Retinal pigment epithelial cell (primary cell): ENCODE results near the gene CTSO.

Source experiments
- DNase-seq: peaks from one replicate; pipeline ENCODE4 v3.0.0-alpha.2; 2010; ENCODE audit warnings: low read depth
- H3K4me3 ChIP-seq: 2 replicates; pipeline ENCODE4 v1.5.1; 2011; ENCODE audit warnings: mild to moderate bottlenecking, low read length, control low read depth, moderate library complexity
- TF ChIP-seq, protein P1 (sequence below): conservative IDR thresholded peaks from 2 replicates; pipeline ENCODE4 v1.5.1; 2011; ENCODE audit warnings: low read depth, low read length, control low read depth, inconsistent platforms

CTSO gene

GRCh38 chr4:155908187-155909139, 45.2 kb downstream of the CTSO start:
- H3K4me3 ChIP-seq: no peak overlapping the region
- no peak for DNase-seq
- TF ChIP-seq, protein P1, sequence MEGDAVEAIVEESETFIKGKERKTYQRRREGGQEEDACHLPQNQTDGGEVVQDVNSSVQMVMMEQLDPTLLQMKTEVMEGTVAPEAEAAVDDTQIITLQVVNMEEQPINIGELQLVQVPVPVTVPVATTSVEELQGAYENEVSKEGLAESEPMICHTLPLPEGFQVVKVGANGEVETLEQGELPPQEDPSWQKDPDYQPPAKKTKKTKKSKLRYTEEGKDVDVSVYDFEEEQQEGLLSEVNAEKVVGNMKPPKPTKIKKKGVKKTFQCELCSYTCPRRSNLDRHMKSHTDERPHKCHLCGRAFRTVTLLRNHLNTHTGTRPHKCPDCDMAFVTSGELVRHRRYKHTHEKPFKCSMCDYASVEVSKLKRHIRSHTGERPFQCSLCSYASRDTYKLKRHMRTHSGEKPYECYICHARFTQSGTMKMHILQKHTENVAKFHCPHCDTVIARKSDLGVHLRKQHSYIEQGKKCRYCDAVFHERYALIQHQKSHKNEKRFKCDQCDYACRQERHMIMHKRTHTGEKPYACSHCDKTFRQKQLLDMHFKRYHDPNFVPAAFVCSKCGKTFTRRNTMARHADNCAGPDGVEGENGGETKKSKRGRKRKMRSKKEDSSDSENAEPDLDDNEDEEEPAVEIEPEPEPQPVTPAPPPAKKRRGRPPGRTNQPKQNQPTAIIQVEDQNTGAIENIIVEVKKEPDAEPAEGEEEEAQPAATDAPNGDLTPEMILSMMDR: no peak

- DNase-seq: no peak
- TF ChIP-seq, protein P1: no peak
- no peak overlapping the region for H3K4me3 ChIP-seq
Observed at GRCh38 chr4:155907556-155907955, 46.1 kb downstream of the CTSO start.

DNA sequence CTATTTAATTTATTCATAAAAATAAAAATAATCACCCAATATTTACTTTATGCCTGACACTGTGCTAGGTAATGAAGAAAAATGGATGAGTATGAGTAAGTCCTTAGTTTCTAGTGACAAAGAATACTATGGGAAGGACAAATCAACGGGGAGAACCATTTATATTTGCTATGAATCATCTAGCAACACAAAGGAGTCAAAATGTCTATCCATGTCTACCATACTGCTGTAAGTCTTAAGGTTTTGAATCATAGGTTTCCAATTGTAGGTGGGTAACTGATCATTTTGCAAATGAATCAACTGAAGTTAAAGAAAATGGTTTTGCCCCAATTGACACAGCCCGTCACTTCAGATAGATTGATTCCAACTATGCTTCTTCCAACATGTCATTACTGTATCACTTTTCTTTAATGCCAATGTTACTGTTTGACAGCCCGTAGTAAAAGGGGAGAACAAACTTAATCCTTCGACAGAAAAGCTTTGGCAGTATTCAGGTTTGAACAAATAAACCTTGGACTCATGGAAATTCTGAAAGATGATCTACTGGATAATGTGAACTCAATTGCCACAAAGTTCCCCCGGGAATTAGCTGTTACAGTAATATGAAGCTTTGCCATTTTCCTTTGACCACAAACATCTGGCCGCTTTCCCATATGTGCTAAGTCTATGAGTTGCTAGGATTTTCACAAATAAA, 47.0 kb downstream of the CTSO start:
- no peak overlapping the region for H3K4me3 ChIP-seq
- DNase-seq: peak; percentile 99

GRCh38 chr4:155904331-155904730, 49.3 kb downstream of the CTSO start:
- H3K4me3 ChIP-seq: no peak overlapping the region
- TF ChIP-seq, protein P1: no peak
- DNase-seq: no peak

More for the DNA sequence above, 47.0 kb downstream of the CTSO start:
- TF ChIP-seq, protein P1: no peak

GRCh38 chr4:155903453-155903852, 50.2 kb downstream of the CTSO start, which contains the start of gene TDO2:
Gene TDO2, plus strand, starts transcription at chr4:155903696. Its CDS starts 63 bp downstream, at chr4:155903759.
- no peak for DNase-seq
- H3K4me3 ChIP-seq: no peak within 1 kb of the TSS
- TF ChIP-seq, protein P1: no peak

DNA sequence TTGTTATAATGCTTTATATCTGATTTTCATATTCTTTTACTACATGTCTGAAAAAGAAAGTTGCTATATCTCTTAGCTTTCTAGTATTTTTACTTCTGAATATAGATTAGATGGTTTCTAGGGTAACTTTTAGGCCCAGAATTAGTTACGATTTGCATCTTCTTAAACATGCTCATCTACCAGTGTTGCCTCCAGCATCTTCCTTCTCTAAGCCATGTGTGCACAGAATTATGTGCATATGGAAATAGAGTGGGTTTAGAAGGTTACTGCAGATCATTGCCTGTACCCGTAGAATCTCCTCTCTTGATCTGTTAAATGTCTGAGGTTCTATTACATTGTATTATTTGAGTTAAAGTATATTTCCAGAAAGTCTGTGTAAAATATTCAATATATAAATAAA, 52.7 kb downstream of the CTSO start:
- no peak overlapping the region for H3K4me3 ChIP-seq
- TF ChIP-seq, protein P1: no peak
- DNase-seq: no peak

- TF ChIP-seq, protein P1: no peak
- H3K4me3 ChIP-seq: no peak overlapping the region
- DNase-seq: no peak
Observed at GRCh38 chr4:155900381-155900780, 53.3 kb downstream of the CTSO start.
